AG08395 (cell line): ENCODE measurements around the gene DIP2C.
A peak's percentile ranks its signal among the peaks of the same experiment; 100 is the strongest.
"Not testable (repeated sequence)": the region's sequence is repeated elsewhere in the genome, so short reads cannot be mapped to it uniquely, and the experiment has no call there.

Source experiments
- DNase-seq: peaks from one replicate; pipeline ENCODE4 v3.0.0; 2012; ENCODE audit warnings: mixed read lengths, low spot score

The DIP2C gene

GRCh38 chr10:533611-534010 is 155.9 kb downstream of the DIP2C start:
- DNase-seq, result no peak

GRCh38 chr10:533186-533585 is 156.3 kb downstream of the DIP2C start:
- no peak for DNase-seq

DNA sequence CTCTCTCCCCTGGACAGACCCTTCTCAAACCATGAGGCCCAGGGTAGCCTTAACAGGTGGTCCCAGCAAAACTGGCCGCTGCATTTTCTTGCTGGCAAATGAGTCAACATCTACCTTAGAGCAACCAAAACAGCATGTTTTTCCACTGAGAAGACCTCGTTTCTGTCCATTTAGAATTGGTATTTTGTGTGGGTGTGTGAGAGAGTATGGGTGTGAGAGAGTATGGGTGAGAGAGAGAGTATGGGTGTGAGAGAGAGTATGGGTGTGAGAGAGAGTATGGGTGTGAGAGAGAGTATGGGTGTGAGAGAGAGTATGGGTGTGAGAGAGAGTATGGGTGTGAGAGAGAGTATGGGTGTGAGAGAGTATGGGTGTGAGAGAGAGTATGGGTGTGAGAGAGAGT is 157.1 kb downstream of the DIP2C start:
- not testable (repeated sequence) for DNase-seq

DNA sequence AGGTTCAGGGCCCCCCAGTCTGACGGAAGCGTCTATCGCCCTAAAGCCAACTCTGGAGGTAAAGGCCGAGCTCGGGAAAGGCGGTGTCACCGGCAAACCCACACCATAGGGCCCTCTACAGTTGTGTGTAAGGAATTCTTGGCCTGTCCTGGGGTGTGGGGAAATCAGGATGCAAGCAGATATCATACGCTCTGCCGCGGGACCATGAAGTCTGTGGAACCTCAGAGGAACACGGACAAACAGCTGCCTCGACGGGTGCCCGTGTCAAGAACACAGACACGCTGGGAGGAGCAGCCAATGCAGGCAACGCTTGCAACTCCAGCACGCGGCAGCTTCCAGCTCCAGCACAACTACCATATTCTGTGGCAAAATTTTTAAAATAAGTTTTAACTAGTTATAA is 157.9 kb downstream of the DIP2C start:
- DNase-seq, result no peak

- no peak for DNase-seq
Measured at GRCh38 chr10:530717-531116, 158.8 kb downstream of the DIP2C start.

GRCh38 chr10:529468-530230 is 159.8 kb downstream of the DIP2C start:
- DNase-seq, result no peak

GRCh38 chr10:528173-529165 is 161.0 kb downstream of the DIP2C start:
- no peak for DNase-seq

- DNase-seq, result no peak
Measured at GRCh38 chr10:527416-527815, 162.1 kb downstream of the DIP2C start.

GRCh38 chr10:526651-527312 is 162.7 kb downstream of the DIP2C start:
- no peak for DNase-seq

- no peak for DNase-seq
Measured at GRCh38 chr10:525565-526315, 163.7 kb downstream of the DIP2C start.

- no peak for DNase-seq
Measured at GRCh38 chr10:523925-524324, 165.5 kb downstream of the DIP2C start.

- no peak for DNase-seq
Measured at GRCh38 chr10:522350-522749, 167.1 kb downstream of the DIP2C start.

- peak; percentile 15 for DNase-seq
Measured at GRCh38 chr10:521261-522250, 167.9 kb downstream of the DIP2C start.

DNA sequence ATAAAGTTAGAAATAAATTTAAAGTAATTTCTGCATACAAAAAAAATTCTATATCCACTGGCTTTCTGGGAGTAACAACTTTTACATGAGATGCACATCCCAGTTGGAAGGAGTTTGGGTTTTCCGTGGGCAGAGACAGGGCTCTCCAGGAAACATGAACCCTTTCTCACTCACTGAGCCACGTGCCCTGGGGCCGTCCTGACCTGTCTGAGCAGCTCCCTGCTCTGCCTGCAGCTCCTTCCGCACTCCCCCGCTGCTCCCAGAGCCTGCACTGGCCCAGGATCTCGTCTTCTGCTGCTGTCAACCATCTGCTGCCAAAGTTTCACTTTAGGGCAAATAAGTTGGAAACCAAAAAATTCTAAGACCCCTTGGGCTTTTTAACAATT is 169.1 kb downstream of the DIP2C start:
- DNase-seq, result no peak

DNA sequence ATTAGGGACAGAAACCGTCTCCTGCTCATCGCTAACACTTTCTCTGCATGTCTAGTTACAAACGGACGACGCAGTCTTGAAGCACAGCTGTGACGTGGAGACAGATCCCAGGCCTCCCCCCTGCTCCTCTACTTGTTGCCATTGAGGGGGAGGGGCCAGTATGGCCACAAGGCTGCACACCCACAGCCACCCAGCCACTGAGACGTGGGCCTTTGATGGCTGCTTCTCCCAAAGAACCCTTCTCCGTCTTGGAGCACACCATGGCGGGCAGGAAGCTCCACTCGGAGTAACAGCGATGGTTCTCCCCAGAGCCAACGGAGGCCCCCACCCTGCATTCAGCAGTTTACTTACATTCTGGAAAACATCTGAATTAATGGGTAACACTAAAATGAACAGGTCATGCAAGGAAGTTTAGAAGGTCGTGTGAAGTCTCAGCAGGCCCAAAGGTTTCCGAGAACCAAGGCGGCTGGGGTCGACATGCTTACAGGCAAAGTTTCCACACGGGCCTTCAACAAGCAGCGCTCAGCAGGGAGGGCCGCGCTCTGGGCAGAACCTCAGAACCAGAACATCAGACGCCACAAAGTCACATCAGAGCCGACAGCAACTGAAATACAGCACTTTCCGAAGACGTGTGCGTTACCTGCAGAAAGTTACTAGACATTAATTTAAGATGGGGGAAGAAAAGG is 169.6 kb downstream of the DIP2C start:
- no peak for DNase-seq

DNA sequence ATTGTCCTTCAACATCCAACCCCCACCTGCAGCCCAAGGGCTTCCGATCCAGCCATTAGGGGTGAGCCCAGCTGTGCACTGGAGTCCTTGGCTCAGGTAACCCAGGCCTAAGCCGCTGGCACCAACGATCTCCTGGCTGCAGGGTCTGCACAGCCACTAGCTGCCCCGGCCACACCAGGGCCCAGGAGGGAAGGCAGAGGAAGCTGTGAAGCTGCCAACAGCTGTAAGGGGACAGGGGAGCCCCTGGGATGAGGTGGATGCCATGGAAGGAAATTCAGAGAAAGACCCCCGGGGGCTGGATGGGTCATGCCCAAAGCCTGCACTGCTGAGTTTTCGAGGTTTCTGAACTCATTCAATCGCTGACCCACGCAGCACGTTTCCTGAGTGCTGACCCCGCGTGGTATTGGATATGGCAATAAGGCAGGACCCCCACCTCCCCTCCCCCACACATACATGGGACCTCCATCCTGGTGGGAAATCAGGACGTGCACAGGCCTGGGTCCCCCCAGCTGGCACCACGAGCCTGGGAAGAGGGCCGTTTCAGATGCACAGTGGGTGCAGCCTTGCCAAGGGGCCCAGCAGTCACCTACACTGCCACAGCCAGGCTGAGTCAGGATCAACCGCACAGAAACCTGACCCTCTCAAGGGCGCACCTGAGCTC is 170.3 kb downstream of the DIP2C start:
- no peak for DNase-seq

DNA sequence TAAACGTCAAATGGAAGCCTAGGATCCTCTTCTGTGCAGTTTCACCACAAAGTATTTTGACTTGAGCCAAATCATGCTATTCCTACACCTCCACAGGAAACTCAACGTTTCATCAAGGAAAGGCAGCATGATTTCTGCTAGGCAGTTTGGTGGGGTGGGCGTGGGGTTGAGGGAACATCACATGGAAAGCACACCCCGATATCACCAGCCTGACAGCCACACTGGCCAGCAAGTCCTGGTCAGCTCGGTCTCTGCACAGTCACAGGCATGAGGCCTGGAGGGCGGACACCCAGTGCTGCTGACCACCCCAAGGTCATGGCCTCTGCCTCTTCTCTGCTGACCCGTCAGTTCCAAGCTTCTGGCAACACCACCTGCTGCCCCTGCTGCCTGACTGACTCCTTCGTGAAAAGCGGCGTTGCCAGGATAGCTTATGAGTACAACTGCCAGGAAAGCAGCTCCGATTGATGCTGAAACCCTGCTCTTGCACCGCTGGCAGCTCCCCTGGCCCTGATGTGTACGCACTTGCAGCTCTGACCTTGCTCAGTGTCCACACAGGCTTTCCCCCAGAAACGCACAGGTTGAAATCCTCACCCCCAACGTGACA is 171.5 kb downstream of the DIP2C start:
- no peak for DNase-seq

DNA sequence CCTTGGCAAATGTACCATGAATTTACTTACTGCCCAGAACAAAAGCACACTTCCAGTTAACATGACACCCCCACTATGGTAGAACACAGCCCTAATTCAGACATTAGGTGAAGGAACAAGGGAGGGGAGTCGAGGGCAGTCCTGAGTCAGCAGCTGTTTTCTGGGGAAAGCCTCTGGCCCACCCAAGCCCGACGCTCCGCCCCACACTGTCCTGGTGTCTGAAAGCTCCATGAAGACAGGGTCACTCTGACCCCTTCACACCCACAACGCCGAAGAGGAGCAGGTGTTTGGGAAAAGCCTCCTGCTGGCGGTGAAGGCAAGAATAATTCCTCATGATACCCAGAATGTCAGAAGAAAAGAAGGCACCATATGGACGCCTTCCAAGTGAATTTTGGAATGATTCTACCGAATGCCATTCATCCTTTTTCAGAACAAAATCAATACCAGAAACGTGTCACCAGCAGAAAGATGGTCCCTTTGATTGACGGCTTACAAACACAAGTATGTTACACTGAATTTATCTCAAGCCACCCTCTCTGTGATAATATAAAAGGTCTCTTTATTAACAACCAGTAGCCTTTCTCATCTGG is 172.1 kb downstream of the DIP2C start:
- no peak for DNase-seq

- DNase-seq, result no peak
Measured at GRCh38 chr10:516764-517163, 172.7 kb downstream of the DIP2C start.
